HG03175 (cell line): Measurements from ENCODE around the gene DOCK10.

Source experiments
- ATAC-seq: cut with Tn5 transposase; IDR thresholded peaks from one replicate; pipeline ENCODE4 v1.9.1; 2021; ENCODE audit warnings: mild to moderate bottlenecking, moderate library complexity; ENCODE audit not compliant: unreplicated experiment

The DOCK10 gene

GRCh38 chr2:224885836-224886547, 156.3 kb downstream of the DOCK10 start:
- ATAC-seq, result peak; percentile 80

- no peak for ATAC-seq
Measured at GRCh38 chr2:224885291-224885690, 157.0 kb downstream of the DOCK10 start.

GRCh38 chr2:224884188-224884587, 158.1 kb downstream of the DOCK10 start:
- ATAC-seq, result no peak

- no peak for ATAC-seq
Measured at GRCh38 chr2:224883700-224884099, 158.6 kb downstream of the DOCK10 start.

- ATAC-seq, result no peak
Measured at GRCh38 chr2:224883172-224883516, 159.1 kb downstream of the DOCK10 start.

GRCh38 chr2:224882291-224883171, 159.7 kb downstream of the DOCK10 start:
- ATAC-seq, result peak; percentile 58

GRCh38 chr2:224881846-224882245, 160.4 kb downstream of the DOCK10 start:
- no peak for ATAC-seq

- peak; percentile 40 for ATAC-seq
Measured at GRCh38 chr2:224876522-224876921, 165.7 kb downstream of the DOCK10 start.

- peak; percentile 78 for ATAC-seq
Measured at GRCh38 chr2:224875841-224876240, 166.4 kb downstream of the DOCK10 start.

GRCh38 chr2:224875153-224875552, 167.1 kb downstream of the DOCK10 start:
- ATAC-seq, result no peak

- ATAC-seq, result no peak
Measured at GRCh38 chr2:224871813-224872212, 170.5 kb downstream of the DOCK10 start.

- ATAC-seq, result no peak
Measured at GRCh38 chr2:224870341-224870740, 171.9 kb downstream of the DOCK10 start.

- ATAC-seq, result no peak
Measured at GRCh38 chr2:224869601-224870233, 172.6 kb downstream of the DOCK10 start.

GRCh38 chr2:224865016-224865415, 177.3 kb downstream of the DOCK10 start:
- no peak for ATAC-seq

GRCh38 chr2:224861266-224861665, 181.0 kb downstream of the DOCK10 start:
- ATAC-seq, result no peak

GRCh38 chr2:224860786-224861185, 181.5 kb downstream of the DOCK10 start:
- no peak for ATAC-seq

GRCh38 chr2:224851811-224852210, 190.5 kb downstream of the DOCK10 start:
- no peak for ATAC-seq

GRCh38 chr2:224850081-224850480, 192.2 kb downstream of the DOCK10 start:
- ATAC-seq, result no peak

- no peak for ATAC-seq
Measured at GRCh38 chr2:224849264-224849663, 193.0 kb downstream of the DOCK10 start.

GRCh38 chr2:224847961-224848850, 194.1 kb downstream of the DOCK10 start:
- no peak for ATAC-seq

GRCh38 chr2:224847381-224847780, 194.9 kb downstream of the DOCK10 start:
- ATAC-seq, result no peak
